HG03175 (cell line): ENCODE data around the gene ID2.

Experiments
- ATAC-seq: cut with Tn5 transposase; IDR thresholded peaks from one replicate; pipeline ENCODE4 v1.9.1; 2021; ENCODE audit warnings: mild to moderate bottlenecking, moderate library complexity; ENCODE audit not compliant: unreplicated experiment

The ID2 gene

DNA sequence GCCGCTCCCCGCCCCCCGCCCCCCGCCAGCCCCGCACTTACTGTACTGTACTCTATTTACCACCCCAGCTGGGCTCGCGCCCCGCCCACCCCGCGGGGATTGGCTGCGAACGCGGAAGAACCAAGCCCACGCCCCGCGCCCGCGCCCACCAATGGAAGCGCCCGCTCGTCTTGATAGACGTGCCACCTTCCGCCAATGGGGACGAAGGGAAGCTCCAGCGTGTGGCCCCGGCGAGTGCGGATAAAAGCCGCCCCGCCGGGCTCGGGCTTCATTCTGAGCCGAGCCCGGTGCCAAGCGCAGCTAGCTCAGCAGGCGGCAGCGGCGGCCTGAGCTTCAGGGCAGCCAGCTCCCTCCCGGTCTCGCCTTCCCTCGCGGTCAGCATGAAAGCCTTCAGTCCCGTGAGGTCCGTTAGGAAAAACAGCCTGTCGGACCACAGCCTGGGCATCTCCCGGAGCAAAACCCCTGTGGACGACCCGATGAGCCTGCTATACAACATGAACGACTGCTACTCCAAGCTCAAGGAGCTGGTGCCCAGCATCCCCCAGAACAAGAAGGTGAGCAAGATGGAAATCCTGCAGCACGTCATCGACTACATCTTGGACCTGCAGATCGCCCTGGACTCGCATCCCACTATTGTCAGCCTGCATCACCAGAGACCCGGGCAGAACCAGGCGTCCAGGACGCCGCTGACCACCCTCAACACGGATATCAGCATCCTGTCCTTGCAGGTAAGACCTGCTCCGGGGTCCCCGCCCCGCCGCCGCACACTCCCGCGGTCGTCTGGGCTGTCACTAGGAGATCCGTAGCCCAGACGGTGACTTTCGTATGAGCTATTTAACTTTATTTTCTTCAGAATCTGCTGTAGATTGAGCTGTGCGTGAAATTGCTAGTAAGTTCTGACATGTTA lies at the start of gene ID2:
ID2 (plus strand) TSS at position 271 of the 907 bp plus-strand sequence; CDS start at position 381, 110 bp downstream.
- ATAC-seq = peak; percentile 68

GRCh38 chr2:8632755-8633154 lies 49.1 kb upstream of the ID2 start:
- ATAC-seq = no peak

- ATAC-seq = no peak
These were observed 48.6 kb upstream of the ID2 start for GRCh38 chr2:8633186-8633734.

DNA sequence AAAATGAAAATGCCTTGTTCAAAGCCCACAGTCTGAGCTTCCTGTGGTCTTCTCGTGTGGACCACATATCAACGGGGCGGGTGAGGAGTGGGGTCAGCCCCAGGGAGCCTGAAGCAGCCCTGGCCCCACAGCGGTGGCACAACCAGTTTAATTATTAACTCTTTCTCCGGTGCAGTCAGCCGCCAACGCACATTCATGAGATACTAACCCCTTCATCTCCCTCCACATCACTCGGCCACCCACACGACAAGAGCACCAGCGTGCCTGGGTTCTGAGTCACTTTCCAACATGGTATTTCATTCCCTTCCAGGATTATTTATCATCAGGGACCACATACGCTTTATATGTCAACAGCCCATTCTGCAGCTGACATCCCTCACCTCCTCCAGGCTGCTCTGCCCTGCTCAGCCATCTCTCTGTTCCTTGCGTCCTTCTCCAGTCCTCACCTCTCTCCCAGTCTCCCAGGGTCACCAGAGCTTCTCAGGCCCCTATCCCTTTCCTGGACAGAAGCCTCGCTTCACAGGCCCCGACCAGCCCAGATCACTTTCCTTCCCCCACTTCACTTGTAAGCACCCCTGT lies 48.0 kb upstream of the ID2 start:
- no peak for ATAC-seq

GRCh38 chr2:8634466-8635172 lies 47.2 kb upstream of the ID2 start:
- ATAC-seq = no peak

- no peak for ATAC-seq
These were observed 45.8 kb upstream of the ID2 start for GRCh38 chr2:8636041-8636491.

DNA sequence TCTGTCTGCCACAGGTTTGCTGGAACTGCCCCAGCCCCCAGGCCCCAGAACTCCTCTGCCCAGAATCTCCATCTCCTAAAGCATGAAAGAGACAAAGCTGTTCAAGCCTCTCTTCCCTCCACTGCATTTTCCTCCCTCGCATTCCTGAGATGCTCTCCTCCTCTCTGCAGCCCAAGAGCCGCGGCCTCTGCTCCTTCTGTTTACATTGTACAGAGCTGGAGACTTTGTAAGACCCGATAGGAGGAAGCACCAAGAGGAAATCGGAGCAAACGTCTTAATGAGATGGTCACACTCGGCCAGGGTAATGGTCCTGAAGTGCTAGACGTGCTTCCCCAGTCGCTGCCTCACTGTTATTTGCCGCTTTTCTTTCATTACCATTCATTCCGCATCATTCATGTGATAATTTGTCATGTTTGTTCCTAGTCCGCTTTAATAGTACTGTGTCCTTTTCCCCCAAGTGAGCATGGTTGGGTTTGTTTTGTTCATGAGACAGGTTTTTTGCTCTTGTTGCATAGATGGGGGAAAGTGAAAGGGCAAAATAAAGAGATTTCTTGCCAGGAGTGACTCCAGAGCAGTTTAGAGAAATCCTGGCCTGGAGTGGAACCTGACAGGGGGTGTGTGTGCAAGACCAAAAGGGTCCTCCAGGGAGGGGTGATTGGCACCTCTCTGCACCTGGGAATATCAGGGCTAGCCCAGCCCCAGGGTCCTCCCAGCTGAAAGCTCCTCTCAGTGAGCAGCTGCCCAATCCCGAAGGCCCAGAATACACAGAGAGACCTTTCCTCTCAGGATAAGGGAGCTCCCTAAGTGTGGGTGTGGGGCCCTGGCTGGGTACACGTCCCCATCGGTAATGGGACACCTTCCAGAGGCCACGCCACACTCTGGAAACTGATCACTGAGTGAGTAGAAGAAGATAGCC lies 44.9 kb upstream of the ID2 start:
- no peak for ATAC-seq

DNA sequence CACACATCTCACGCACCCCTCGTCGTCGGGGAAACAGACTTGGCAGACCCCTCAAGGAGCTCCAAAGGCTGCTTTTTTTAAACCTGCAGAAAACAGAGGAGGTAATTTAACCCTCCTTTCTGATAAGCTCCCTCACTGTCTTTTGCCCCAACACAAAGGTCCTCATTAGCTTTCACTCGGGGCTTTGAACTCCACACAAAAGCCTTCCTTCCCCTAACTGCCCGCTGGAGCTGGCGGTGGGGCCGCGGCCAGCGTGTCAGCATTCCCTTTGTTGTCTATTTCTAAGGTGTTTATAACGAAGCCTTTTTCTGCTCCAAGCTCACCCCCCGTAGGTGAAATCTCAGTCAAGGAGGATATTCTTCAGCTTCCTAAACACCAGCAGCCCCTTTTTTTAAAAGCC lies 43.5 kb upstream of the ID2 start:
- no peak for ATAC-seq

DNA sequence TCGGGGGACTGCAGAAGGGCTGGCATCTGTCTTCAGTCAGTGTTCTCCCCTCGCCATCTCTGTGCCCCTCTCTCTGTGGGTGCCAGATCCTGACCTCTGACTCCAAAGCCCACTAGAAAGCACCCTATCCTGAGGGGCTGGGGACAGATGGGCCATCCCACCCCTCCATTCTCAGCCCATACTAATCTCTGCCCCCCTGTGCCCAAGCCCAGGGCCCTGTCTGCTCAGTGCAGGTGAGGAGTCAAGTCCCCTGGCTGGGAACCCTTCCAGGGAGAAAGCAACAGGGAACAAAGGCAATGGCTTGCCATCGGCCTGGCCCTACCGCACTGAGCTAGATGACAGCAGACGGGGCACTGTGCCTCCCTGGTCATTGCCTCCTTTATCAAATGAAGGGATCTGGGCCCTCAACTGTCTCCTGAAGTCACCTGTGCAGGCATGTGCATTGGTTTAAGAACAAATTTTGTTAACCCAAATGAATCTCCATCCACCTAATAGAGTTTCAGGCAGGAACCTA lies 42.7 kb upstream of the ID2 start:
- ATAC-seq = no peak

- ATAC-seq = no peak
These were observed 41.4 kb upstream of the ID2 start for GRCh38 chr2:8640498-8640897.

DNA sequence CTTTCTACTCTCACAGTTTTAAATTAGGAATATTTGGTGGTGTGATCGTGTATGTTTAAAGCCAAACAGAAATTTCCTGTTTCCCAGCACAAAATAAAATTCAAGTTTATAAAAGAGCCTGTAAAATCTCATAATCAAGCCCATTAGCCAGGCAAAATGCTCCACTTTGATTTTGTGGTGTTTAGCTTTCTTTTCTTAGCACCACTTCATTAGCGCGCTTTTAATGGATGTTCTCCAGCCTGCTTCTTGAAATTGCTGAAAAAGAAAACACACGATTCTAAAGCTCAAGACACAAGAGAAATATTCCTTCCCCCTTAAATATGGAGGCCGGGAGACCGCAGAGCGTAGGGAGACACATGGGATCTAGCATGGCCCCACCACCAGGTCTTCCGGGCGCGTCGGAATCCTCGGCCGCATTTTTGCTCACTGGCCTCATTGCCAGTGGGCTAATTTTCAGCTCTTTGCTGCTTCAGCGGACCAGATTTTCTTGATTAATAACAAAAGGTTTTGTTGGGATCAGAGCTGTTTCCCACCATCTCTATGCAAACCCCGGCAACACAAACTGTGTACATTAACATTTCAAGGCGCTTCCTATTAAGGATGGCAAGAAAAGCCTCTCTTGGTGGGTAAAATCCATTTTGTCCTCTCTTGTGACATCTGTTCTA lies 40.4 kb upstream of the ID2 start:
- ATAC-seq = no peak

GRCh38 chr2:8642366-8643068 lies 39.3 kb upstream of the ID2 start:
- no peak for ATAC-seq

DNA sequence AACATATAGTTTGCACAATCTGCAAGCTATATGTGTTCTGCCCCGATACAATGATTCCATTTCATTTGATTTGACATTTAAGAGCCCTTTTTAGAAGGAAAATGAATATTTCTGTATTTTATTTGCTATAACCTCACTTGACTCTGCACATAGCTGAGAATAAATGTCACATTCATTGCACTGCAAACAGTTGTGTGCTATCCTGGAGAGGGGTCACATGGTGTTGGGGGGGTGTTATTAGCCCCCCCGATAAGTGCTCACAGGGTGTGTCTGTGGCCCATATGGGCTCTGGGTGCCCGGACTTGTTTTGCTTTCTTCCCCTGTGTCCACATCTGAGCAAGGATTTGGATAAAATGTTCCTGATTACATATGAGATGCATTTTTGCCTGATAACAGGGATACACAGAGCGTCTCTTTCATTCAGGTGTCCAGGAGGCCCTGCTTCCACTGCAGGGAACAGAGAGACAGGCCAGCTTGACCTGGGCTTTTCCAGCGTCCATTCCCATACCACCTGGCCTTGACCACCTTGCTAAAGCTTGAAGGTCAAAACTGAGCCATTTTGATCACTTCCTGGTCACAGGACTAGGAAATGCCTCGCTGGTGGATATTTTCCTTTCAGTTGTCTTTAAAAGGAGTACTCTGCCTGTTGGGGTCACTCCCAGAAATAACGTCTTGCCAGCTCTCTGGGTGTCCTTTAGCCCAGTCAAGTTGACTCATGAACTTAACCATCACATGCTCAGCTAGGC lies 38.4 kb upstream of the ID2 start:
- no peak for ATAC-seq

DNA sequence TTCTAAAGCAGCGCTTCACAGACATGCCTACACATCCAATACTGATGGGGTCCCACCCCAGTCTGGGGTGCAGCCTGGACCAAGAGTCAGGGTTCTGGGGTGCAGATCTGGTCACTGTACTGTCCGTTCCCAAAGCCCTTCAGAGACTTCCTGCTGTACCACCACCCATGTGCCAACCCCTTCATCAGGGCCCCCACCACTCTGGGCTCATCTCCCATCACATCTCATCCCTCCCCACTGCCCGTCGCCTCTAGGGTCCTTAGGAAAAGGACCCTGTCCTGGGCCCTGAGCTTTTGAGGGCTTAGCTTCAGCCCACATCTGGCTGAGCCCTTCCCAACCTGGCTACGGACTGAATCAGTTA lies 37.9 kb upstream of the ID2 start:
- ATAC-seq = no peak

GRCh38 chr2:8644605-8645175 lies 37.2 kb upstream of the ID2 start:
- no peak for ATAC-seq

- no peak for ATAC-seq
These were observed 36.6 kb upstream of the ID2 start for GRCh38 chr2:8645176-8645831.

DNA sequence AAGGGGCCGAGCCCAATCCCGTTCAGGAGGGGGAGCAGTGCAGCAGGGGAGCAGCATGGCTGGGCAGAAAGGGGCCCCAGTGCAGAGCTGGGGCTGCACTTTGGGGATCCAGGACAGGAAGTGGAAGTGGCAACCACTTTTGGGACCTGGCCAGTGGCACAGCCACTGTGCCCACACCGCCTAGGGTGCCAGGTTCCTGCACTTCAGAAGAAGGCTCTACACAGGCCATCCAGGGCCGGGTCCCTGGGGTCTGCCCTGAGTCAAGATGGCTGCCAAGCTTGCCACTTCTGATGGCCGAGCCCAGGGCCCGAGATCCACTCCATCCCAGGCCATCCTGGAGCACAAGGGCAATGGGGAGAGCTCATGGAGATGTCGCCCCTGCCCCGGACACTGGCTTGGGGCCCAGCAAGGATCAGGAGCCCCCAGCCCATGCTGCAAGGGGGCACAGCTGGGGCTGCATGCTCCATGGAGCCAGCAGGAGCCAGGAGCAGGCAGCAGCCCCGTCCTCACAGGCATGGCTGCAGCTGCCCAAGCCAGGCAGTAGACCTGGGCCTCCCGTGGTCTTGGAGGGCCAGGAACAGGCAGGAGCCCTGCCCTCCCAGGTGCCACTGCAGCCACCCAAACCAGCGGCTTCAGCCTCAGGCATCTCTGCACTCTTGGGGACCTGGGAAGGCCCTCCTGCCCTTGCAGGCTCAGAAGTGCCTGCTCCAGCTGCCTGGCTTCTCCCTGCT lies 35.0 kb upstream of the ID2 start:
- no peak for ATAC-seq
